Measurements from ENCODE around the gene CDC5L. TPM values are rescaled to one million over a fixed set of nuclear protein-coding genes. Genes with fewer than 3 reads are reported as not detected.
A peak's percentile ranks its signal among the peaks of the same experiment; 100 is the strongest.

The CDC5L gene
- polyA plus RNA-seq, 1 of the 3 experiments (the other 2 are of a cell fraction), result 6.0 TPM

GRCh38 chr6:44489910-44490604 is 102.6 kb downstream of the CDC5L start (continued):
- TF ChIP-seq ZBTB33 (IDR thresholded peaks at IDR 0.05; ENCODE audit: borderline replicate concordance, low read depth), result peak; percentile 50; the same call in 1 of the 2 replicates
- TF ChIP-seq MAX (IDR thresholded peaks at IDR 0.05; ENCODE audit: low read depth), result peak; percentile 76
- TF ChIP-seq RFX5 (IDR thresholded peaks at IDR 0.05; ENCODE audit: low read length), result no peak
- TF ChIP-seq EP300 (IDR thresholded peaks at IDR 0.05; ENCODE audit: borderline replicate concordance in 1 of 2, low read depth in 1 of 2, low read length in 1 of 2), result peak in 1 of 2 experiments; percentile 88; a peak in 2 of 4 replicates
- peak; percentile 77; the same call in 1 of the 2 replicates for TF ChIP-seq POLR2AphosphoS5 (IDR thresholded peaks at IDR 0.05; ENCODE audit: low read depth, low read length)
- no peak for TF ChIP-seq GATA2 (CRISPR knock-in tag; IDR thresholded peaks at IDR 0.05)
- no peak for TF ChIP-seq RCOR1 (IDR thresholded peaks at IDR 0.05; ENCODE audit: low read length)
- no peak for TF ChIP-seq EZH2phosphoT487 (IDR thresholded peaks at IDR 0.05; ENCODE audit: borderline replicate concordance, low read depth)
- peak; percentile 96 for TF ChIP-seq FOSL2 (IDR thresholded peaks at IDR 0.05; ENCODE audit: borderline replicate concordance, low read depth)
- TF ChIP-seq GABPA (IDR thresholded peaks at IDR 0.05; ENCODE audit: low read depth), result no peak
- no peak for TF ChIP-seq FOXJ3 (CRISPR knock-in tag; IDR thresholded peaks at IDR 0.05)
- TF ChIP-seq RAD21 (IDR thresholded peaks at IDR 0.05; ENCODE audit: low read length), result no peak
- TF ChIP-seq ELF1 (IDR thresholded peaks at IDR 0.05), result no peak
- peak; percentile 96 for TF ChIP-seq TCF12 (IDR thresholded peaks at IDR 0.05)
- no peak for TF ChIP-seq FOXM1 (IDR thresholded peaks at IDR 0.05; ENCODE audit: low read depth)
- no peak for TF ChIP-seq USF2 (IDR thresholded peaks at IDR 0.05; ENCODE audit: borderline replicate concordance, low read depth, low read length)
- no peak for TF ChIP-seq MXI1 (IDR thresholded peaks at IDR 0.05; ENCODE audit: low read depth, low read length)
- no peak for TF ChIP-seq REST (IDR thresholded peaks at IDR 0.05; ENCODE audit: low read depth, low read length)
- peak; percentile 87; the same call in 1 of the 2 replicates for TF ChIP-seq TEAD4 (IDR thresholded peaks at IDR 0.05; ENCODE audit: borderline replicate concordance, insufficient read depth)
- no peak for TF ChIP-seq NRF1 (IDR thresholded peaks at IDR 0.05; ENCODE audit: low read depth, low read length)
- no peak for TF ChIP-seq TAF1 (IDR thresholded peaks at IDR 0.05; ENCODE audit: borderline replicate concordance, low read depth, low read length)
- TF ChIP-seq CTCF (IDR thresholded peaks at IDR 0.05), result no peak

Data from SK-N-SH (cell line).